HG02981 (cell line): Measurements from ENCODE around the gene SIK3.
"Not testable (repeated sequence)": the region's sequence is repeated elsewhere in the genome, so short reads cannot be mapped to it uniquely, and the experiment has no call there.

Experiments
- ATAC-seq: cut with Tn5 transposase; IDR thresholded peaks from one replicate; pipeline ENCODE4 v1.9.1; 2021; ENCODE audit warnings: mild to moderate bottlenecking, moderate library complexity; ENCODE audit not compliant: unreplicated experiment

SIK3 gene

GRCh38 chr11:116844722-116845121 is 253.5 kb downstream of the SIK3 start:
- no peak for ATAC-seq

DNA sequence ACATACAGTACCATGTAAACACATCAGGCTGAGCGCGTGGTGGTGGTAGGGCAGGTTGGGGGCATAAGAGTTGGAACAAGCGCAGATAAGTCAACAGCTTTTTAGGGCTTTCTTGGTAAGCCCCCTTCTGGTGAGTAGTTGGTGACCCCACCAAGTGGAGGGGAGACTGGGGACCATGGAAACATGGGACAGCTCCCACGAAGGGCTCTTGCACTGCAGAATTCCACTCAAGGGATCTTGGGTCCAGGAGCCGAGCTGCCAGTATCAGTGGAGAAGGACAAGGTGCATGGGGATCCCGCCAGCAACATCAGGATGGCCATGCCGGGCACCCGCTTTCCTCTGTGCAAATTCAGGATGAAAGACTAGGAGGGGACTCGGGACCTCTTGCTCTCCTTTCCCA is 254.6 kb downstream of the SIK3 start:
- ATAC-seq: no peak

- ATAC-seq: no peak
Measured at GRCh38 chr11:116842909-116843308, 255.3 kb downstream of the SIK3 start.

DNA sequence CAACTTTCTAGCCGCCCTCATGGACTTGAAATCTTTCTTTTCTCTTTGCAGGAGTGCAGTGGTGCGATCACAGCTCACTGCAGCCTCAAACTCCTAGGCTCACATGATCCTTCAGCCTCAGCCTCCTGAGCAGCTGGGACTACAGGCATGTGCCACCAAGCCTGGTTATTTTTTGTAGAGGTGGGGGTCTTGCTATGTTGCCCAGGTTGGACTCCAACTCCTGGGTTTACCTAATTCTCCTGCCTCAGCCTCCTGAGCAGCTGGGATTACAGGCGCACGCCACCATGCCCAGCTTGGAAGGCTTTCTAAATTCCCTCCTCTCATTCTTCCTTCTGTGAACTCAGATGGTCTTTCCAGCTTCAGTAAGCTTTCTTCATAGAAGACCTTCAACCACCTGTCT is 256.1 kb downstream of the SIK3 start:
- no peak for ATAC-seq

GRCh38 chr11:116840746-116841296 is 257.4 kb downstream of the SIK3 start:
- no peak for ATAC-seq

DNA sequence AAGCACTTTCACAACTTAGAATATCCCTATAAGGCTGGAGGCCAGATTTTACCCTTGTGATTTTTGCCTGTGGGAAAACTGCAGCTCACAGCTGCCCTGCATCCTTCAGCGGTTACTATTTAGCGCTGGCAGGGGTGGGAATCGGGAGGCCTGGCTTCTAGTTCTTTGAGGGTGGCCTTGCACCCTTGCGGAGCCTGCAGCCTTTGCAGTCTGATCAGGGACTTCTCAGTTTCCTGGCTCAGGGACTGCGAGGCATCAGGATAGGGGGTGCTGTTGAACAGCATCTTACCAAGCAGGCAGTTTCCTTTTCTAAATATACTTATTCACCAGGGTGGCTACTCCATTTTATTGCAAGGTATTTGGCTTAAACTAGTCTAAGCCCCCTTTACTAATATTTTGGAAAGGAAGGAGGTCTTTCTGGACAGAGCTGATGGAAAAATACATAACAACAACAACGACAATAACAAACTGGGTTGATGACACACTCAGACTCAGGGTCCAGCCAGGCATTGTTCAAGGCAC is 257.9 kb downstream of the SIK3 start:
- ATAC-seq: no peak

- no peak for ATAC-seq
Measured at GRCh38 chr11:116838321-116839084, 259.7 kb downstream of the SIK3 start.

GRCh38 chr11:116837231-116838091 is 260.8 kb downstream of the SIK3 start, which contains the start of gene APOA1:
TSS of gene APOA1 (minus strand) at chr11:116837622. CDS start at chr11:116837387, 235 bp downstream.
- no peak for ATAC-seq

DNA sequence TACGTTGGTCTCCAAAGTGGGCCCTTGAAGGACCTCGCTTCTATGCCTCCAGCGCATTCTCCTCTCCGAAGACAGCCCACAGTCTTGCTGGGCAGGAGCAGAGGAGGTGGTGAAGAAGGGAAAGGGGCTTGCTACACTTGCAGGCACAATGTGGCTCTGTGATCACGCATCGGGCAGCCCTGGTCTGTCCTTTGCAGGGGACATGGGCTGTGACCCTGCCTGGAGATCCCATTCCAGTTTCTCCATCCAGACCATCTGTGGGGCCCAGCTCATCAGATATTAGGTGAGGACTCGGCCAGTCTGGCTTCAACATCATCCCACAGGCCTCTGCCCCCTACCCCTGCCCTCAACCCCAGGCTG is 261.6 kb downstream of the SIK3 start:
- ATAC-seq: no peak

DNA sequence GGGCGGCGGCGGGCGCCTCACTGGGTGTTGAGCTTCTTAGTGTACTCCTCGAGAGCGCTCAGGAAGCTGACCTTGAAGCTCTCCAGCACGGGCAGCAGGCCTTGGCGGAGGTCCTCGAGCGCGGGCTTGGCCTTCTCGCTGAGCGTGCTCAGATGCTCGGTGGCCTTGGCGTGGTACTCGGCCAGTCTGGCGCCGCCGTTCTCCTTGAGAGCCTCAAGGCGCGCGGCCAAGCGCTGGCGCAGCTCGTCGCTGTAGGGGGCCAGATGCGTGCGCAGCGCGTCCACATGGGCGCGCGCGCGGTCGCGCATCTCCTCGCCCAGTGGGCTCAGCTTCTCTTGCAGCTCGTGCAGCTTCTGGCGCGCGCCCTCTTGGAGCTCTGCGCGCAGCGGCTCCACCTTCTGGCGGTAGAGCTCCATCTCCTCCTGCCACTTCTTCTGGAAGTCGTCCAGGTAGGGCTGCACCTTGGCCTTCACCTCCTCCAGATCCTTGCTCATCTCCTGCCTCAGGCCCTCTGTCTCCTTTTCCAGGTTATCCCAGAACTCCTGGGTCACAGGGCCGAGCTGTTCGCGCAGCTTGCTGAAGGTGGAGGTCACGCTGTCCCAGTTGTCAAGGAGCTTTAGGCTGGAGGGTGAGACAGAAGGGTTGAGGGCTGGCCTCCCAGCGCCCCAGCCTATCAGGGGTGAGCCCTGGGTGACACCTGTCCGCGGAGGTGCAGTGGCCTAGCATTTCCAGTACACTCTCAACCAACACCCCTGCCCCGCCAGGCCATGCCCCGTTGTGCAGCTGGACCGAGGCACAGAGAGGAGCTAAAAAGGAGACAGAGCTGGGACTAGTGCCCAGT is 262.2 kb downstream of the SIK3 start:
- ATAC-seq: peak; percentile 83

DNA sequence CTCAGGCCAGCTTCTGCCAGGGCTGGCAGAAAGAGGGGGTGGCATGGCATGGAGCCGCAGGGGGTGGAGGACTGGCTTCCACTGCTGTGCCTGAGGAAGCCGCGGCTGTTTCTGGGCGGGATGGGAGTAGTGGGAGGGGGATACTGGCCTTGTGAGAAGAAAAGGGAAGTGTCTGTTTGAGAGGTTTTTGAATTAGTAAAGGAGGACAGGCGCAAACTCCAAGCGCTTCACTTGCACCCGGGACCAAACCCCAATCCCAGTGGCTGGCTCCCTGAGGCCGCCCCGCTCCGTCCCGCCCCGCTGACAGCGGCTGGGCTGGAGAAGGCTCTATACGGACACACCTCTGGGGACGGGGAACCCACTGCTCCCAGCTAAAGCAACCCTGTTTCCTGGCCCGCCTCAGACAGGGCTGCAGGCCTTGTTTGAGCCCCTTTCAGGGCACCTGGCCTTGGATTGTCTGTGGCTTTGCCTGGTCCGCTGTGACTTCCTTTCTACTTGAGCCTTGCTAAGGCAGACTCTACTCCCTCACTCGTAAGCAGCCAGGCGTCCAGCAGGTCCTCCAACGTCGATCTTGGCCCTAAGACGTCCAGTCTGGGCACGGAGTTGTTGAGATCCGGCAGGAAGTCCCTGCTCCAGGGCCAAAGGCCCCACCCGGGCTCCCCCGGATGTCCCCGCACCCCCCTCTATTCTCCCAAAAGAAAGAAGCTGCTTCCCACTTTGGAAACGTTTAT is 263.0 kb downstream of the SIK3 start:
- peak; percentile 11 for ATAC-seq

DNA sequence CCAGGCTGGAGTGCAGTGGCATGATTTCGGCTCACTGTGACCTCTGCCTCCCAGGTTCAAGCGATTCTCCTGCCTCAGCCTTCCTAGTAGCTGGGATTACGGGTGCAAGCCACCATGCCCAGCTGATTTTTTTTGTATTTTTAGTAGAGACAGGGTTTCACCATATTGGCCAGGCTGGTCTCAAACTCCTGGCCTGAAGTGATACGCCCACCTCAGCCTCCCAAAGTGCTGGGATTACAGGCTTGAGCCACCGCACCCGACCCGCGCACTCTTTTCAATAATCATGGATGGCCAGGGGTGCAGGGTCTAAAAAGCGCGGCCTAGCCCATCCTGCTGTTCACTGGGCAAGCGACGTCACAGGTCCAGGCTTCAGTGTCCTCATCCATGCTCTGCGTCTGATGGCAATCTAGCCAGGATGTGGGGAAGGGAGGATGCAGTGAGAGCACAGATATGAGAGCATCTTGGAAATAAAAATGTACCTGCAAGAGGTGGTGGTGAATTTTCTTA is 263.6 kb downstream of the SIK3 start:
- not testable (repeated sequence) for ATAC-seq

- no peak for ATAC-seq
Measured at GRCh38 chr11:116833816-116834534, 264.3 kb downstream of the SIK3 start.

DNA sequence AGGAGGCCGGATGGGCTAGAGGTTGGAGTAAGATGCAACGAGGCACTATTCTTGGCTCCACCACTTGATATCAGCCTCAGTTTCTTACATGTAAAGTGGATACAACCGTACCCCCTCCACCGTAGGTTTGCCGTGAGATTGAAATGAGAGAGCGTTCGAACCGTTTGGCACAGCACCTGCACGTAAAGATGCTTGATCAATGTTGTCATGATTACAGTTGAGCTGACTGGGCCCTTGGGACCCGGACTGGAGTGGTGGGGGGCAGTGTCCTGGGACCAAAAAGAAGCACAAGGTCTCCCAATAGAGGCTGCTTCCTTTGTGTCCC is 264.8 kb downstream of the SIK3 start:
- ATAC-seq: no peak

- ATAC-seq: no peak
Measured at GRCh38 chr11:116832350-116833290, 265.6 kb downstream of the SIK3 start.

GRCh38 chr11:116831790-116832349 is 266.4 kb downstream of the SIK3 start:
- no peak for ATAC-seq

DNA sequence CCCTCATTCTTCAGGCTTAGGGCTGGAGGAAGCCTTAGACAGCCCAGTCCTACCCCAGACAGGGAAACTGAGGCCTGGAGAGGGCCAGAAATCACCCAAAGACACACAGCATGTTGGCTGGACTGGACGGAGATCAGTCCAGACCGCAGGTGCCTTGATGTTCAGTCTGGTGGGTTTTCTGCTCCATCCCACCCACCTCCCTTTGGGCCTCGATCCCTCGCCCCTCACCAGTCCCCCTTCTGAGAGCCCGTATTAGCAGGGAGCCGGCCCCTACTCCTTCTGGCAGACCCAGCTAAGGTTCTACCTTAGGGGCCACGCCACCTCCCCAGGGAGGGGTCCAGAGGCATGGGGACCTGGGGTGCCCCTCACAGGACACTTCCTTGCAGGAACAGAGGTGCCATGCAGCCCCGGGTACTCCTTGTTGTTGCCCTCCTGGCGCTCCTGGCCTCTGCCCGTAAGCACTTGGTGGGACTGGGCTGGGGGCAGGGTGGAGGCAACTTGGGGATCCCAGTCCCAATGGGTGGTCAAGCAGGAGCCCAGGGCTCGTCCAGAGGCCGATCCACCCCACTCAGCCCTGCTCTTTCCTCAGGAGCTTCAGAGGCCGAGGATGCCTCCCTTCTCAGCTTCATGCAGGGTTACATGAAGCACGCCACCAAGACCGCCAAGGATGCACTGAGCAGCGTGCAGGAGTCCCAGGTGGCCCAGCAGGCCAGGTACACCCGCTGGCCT is 267.9 kb downstream of the SIK3 start:
- no peak for ATAC-seq
